Measurements from ENCODE around the gene KCTD18.

KCTD18 gene

GRCh38 chr2:200483729-200484198 is 26.1 kb downstream of the KCTD18 start:
- DNase-seq = peak; percentile 5

GRCh38 chr2:200482194-200482593 is 27.7 kb downstream of the KCTD18 start:
- DNase-seq = no peak

GRCh38 chr2:200479692-200480265 is 30.1 kb downstream of the KCTD18 start:
- DNase-seq = no peak

- no peak for DNase-seq
Observed at GRCh38 chr2:200477667-200478131, 32.2 kb downstream of the KCTD18 start.

- no peak for DNase-seq
Observed at GRCh38 chr2:200476836-200477235, 33.0 kb downstream of the KCTD18 start.

- no peak for DNase-seq
Observed at GRCh38 chr2:200475795-200476194, 34.1 kb downstream of the KCTD18 start.

GRCh38 chr2:200472853-200473464 is 36.9 kb downstream of the KCTD18 start:
- no peak for DNase-seq

GRCh38 chr2:200471928-200472645 is 37.8 kb downstream of the KCTD18 start:
- DNase-seq = no peak

- DNase-seq = peak; percentile 48
Observed at GRCh38 chr2:200471324-200471848, 38.5 kb downstream of the KCTD18 start.

GRCh38 chr2:200470230-200470629 is 39.6 kb downstream of the KCTD18 start:
- no peak for DNase-seq

GRCh38 chr2:200469708-200470211 is 40.1 kb downstream of the KCTD18 start:
- DNase-seq = no peak

GRCh38 chr2:200467806-200468681 is 41.8 kb downstream of the KCTD18 start:
- DNase-seq = peak; percentile 23

GRCh38 chr2:200466425-200467418 is 43.1 kb downstream of the KCTD18 start:
- DNase-seq = peak; percentile 30

GRCh38 chr2:200463452-200463851 is 46.4 kb downstream of the KCTD18 start:
- DNase-seq = no peak

- DNase-seq = no peak
Observed at GRCh38 chr2:200461846-200462710, 47.8 kb downstream of the KCTD18 start.

- DNase-seq = no peak
Observed at GRCh38 chr2:200459101-200459500, 50.8 kb downstream of the KCTD18 start.

- no peak for DNase-seq
Observed at GRCh38 chr2:200456567-200456966, 53.3 kb downstream of the KCTD18 start.

- no peak for DNase-seq
Observed at GRCh38 chr2:200455958-200456421, 53.9 kb downstream of the KCTD18 start.

GRCh38 chr2:200454927-200455801 is 54.7 kb downstream of the KCTD18 start:
- no peak for DNase-seq
